HG02840 (cell line): ENCODE data around the gene PAPLN.
A peak's percentile ranks its signal among the peaks of the same experiment; 100 is the strongest.

Source experiments
- ATAC-seq: cut with Tn5 transposase; IDR thresholded peaks from one replicate; pipeline ENCODE4 v1.9.1; 2021; ENCODE audit warnings: mild to moderate bottlenecking, moderate library complexity, moderate number of reproducible peaks; ENCODE audit not compliant: unreplicated experiment, low FRiP score

Gene PAPLN

DNA sequence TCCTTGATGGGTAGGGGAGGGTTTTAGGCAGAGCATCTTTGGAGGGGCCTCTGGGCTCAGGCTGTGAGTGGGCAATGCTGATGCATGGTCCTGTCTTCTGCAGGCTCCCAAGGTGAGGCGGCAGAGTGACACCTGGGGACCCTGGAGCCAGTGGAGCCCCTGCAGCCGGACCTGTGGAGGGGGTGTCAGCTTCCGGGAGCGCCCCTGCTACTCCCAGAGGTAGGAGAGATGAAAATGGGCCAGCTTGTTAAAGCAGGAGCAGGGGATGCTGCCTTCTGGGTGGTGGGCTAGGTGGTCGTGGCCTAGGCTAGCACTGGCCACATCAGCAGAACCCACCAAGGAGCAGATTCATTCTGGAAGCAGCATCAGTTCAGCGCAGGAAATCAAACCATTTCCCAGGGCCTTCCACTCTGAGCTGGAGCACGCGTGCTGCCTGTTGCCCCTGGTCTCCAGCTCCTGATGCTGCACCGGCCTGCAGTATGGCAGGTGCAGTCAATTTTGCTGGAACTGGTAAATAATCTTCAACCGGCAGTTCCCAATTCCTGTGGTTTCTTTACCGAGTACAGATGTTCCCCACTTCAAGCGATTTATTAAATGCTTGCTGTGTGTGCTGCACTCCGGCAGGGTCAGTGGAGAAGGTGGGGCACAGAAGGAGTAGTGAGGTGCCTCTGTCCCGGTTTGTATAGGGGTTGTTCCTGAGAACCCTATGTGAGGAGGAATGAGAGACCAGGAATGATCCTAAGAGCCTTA lies 7.4 kb downstream of the PAPLN start:
- no peak for ATAC-seq

DNA sequence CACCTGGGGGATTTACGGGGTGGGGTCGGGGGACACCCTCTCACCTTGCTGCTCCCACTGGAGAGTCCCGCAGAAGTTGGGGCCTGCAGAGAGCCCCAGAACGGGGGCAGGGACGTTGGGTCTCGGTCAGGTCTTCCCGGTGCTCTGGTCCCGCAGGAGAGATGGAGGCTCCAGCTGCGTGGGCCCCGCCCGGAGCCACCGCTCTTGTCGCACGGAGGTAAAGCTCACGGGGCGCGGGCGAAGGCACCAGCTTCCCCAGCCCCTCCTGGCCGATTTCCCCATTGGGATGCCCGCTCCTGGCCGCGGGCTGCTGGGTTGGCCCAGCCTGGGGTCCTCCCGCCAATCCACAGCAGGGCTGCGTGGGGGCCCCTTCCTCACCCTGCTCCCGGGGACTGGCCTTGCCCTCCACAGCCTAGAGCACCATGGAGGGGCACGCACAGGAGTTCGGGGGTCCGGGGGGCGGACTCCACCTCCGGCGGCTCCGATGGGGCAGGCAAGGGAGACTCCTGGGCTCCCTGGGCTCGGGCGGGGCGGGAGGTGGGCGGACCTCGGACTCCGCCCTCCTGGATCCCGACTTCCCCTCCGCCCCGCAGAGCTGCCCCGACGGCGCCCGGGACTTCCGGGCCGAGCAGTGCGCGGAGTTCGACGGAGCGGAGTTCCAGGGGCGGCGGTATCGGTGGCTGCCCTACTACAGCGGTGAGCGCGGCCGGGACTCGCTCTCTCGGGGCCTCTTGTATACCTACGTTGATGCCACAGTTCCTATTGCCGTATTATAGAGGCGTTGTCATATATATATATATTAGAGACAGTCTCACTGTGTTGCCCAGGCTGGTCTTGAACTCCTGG lies 8.4 kb downstream of the PAPLN start:
- peak; percentile 56 for ATAC-seq

DNA sequence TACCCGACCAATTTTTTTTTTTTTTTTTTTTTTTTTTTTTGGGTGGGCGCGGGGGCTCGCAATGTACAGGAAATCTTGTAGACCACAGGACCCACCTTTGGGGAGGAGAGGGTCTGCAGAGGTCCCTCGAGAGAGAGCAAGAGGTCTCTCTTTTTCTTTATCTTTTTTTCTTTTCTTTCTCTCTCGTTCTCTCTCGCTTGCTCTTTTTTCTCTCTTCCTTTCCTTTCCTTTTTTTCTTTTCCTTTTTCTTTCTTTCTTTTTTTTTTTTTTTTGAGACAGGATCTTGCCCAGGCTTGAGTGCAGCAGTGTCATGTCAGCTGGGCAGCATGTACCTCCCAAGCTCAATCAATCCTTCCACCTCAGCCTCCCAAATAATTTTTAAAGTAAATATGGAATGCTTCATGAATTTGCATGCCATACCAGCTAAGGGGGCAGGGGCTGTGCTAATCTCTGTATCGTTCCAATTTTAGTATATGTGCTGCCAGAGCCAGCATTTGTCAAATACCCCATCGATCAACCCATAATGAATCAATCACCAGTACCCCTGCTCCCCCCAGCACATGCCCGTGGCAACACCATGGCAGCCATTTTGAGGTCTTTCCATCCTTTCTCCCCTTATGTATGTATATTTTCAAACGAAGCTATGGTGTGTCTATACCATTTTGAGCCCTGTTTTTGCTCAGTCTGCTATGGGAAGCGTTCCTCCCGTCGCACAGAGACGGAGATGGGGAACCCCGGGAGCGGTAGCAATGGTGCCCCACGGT lies 9.3 kb downstream of the PAPLN start:
- ATAC-seq: no peak

DNA sequence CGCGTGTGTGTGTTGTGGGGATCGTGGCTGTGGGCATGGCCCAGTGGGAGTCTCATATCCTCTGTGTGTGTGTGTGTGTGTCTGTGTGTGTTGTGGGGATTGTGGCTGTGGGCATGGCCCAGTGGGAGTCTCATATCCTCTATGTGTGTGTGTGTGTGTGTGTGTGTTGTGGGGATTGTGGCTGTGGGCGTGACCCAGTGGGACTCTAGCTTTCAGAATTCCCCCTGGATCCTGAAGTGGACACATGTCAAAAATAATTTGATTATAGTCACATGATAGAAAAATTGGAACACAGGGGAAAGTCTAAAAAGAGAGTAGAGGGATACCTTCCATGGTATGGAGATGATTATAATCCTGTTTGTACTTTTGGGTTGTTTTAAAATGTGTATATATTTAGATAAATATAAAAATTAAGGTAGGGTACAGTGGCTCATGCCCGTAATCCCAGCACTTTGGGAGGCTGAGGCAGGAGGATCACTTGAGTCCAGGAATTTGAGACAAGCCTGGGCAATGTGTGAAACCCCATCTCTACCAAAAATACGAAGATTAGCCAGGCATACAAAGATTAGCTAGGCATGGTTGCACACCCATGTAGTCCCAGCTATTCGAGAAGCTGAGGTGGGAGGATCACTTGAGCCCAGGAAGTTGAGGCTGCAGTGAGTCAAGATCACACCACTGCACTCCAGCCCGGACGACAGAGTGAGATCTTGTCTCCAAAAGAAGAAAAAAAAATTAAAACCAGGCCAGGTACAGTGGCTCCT lies 11.0 kb downstream of the PAPLN start:
- ATAC-seq: peak; percentile 39

DNA sequence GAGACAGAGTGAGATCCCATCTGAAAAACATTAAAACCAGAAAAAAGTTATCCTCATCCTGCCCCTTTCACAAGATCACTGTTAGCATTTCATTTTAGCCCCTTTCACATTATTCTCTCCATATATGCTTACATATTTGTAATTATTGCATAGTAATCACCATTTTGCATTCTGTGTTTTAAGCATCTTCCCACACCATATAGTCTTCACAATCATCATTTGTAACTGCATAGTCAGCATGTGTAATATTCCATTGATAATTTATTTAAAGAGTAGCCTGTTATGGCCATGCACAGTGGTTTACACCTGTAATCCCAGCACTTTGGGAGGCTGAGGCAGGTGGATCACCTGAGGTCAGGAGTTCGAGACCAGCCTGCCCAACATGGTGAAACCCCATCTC lies 11.8 kb downstream of the PAPLN start:
- ATAC-seq: no peak

DNA sequence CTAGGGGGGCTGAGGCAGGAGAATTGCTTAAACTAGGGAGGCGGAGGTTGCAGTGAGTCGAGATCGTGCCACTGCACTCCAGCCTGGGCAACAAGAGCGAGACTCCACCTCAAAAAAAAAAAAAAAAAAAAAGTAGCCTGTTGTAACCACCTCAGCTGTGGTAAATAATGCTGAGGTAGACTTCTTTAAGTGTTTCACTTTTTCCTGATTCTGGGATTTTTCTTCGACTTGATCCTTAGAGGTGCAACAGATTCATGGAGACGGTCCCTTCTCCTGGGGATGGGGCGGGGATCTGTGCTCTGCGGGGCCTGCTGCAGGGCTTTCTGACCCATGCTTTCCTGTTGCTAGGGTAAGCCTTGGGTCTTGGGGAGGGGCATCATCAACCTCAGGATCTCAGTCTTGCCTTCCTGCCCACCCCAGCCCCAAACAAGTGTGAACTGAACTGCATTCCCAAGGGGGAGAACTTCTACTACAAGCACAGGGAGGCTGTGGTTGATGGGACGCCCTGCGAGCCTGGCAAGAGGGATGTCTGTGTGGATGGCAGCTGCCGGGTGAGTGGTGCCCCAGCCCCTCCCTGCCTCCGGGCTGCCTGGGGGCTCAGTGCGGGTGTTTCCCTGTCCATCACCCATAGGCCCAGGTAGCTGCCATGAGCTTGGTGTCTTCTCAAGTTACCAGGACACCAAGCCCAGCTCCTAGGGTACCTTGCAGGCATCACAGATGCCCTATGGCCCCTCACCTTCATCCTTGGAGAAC lies 12.4 kb downstream of the PAPLN start:
- ATAC-seq: no peak

DNA sequence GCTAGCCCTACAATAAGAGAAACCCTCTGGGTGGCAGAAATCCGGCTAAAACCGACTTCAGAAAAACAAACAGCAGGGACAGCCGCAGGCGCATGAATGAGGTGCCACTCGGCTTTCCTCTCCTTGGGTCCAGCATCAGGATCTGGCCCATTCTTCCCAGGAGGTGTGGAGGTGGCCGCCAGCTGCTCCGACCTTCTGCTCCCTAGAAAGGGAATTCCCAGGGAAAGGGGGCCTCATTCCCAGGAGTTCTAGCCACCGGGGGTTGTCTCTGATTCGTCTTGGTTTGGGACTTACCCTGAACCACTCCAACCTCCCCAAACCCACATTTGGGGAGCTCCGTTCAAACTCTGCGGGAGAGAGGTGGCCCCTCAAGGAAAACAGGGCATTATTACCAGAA lies 13.0 kb downstream of the PAPLN start:
- no peak for ATAC-seq

DNA sequence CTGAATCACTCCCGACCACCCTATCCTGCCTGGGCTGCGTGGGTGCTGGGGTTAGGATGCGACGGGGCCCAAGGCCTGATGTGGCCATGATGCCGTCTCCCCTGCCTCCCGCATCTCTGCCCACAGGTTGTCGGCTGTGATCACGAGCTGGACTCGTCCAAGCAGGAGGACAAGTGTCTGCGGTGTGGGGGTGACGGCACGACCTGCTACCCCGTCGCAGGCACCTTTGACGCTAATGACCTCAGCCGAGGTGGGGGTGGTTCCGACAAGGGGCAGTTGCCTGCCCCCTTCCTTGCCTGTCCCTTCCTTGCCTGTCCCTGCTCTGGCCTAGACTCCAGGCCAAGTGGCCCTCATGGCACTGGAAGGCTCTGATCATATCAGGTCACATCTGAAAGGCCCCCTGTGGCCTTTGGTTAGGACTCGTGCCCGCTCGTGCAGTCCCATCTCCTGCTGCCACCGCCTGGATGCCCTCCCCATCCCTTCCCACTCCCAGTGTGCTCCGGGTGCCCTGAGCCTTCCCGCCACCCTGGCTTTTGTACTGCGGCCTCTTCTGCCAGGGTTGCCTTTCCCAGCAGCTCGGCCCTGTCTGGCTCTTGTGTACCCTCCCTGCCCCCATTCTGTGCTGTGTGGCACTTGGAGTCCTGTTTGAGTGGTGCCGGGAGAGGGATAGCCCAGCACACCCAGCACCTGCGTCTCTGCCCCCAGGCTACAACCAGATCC lies 13.6 kb downstream of the PAPLN start:
- ATAC-seq: no peak

DNA sequence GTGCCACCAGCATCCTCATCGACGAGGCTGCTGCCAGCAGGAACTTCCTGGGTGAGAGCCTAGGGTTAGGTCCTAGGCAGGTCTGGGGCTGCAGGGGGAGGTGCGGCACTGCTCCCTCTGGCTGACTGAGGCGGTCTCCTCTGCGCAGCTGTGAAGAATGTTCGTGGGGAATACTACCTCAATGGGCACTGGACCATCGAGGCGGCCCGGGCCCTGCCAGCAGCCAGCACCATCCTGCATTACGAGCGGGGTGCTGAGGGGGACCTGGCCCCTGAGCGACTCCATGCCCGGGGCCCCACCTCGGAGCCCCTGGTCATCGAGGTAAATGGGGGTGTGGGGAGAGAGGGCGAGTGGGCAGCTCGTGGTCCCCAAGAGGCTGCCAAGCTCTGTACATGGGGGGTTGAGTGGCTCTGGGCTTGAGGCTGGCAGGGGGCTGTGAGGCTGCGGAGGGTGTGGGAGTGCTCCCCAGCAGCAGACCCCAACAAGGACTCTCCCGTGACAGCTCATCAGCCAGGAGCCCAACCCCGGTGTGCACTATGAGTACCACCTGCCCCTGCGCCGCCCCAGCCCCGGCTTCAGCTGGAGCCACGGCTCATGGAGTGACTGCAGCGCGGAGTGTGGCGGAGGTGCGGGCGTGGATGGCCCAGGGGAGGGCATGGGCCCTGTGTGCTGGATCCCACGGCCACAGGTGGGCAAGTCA lies 14.4 kb downstream of the PAPLN start:
- no peak for ATAC-seq

DNA sequence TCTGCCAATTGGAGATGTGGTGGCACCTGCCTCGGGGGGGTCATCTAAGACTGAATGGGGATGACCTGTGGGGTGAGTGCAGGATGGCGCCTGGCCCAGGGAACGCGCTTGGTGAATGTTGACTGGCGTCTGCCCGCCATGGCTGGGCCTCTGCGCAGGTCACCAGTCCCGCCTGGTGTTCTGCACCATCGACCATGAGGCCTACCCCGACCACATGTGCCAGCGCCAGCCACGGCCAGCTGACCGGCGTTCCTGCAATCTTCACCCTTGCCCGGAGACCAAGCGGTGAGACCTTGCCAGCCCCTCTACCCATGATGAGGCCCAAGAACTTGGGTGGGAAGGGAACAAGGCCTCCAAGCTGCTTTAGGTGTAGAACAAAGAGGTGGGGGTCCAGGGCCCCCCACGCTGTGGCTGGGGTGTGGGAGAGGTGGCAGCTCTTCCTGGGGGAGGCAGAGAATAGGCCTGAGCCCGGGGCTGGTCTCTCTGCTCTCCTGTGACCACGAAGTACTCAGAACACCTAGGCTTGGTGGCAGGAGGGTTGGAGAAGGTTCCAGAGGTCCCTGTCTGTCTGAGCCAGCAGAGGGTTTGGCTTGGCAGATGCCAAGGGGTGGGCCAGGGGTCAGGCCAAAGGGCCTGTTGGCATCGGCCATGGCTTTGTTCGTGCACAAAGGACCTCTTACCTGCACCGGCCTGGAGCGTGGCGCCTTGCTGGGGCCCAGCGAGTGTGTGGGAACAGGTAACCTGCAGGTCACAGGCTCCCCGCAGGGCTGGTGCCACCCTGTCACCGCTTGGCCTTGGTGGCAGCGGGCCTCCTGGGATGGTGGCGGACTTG lies 15.4 kb downstream of the PAPLN start:
- no peak for ATAC-seq

DNA sequence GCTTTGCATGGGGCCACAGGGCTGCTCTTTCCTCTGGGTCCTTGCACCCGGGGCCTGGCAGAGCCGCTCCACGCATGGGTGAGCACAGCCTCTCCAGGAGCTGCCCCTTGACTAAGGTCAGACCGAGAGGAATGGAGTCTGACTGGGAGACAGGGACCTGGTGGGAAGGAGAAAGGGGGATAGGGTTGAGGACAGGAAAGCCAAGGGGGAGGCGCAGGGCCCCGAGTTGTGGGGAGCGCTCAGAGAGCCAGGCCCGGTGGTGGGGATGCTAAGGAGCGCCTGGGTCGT lies 16.0 kb downstream of the PAPLN start:
- no peak for ATAC-seq

DNA sequence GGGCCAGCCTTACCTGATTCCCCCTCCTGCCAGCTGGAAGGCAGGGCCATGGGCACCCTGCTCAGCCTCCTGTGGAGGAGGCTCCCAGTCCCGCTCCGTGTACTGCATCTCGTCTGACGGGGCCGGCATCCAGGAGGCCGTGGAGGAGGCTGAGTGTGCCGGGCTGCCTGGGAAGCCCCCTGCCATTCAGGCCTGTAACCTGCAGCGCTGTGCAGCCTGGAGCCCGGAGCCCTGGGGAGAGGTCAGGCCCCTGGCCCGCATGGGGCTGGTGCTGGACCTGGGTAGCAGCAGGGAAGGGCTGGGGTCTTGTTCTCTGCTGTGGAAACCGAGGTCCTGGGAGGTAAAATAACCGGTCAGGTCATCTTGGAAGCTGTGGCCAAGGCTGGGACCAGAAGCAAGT lies 16.4 kb downstream of the PAPLN start:
- no peak for ATAC-seq

DNA sequence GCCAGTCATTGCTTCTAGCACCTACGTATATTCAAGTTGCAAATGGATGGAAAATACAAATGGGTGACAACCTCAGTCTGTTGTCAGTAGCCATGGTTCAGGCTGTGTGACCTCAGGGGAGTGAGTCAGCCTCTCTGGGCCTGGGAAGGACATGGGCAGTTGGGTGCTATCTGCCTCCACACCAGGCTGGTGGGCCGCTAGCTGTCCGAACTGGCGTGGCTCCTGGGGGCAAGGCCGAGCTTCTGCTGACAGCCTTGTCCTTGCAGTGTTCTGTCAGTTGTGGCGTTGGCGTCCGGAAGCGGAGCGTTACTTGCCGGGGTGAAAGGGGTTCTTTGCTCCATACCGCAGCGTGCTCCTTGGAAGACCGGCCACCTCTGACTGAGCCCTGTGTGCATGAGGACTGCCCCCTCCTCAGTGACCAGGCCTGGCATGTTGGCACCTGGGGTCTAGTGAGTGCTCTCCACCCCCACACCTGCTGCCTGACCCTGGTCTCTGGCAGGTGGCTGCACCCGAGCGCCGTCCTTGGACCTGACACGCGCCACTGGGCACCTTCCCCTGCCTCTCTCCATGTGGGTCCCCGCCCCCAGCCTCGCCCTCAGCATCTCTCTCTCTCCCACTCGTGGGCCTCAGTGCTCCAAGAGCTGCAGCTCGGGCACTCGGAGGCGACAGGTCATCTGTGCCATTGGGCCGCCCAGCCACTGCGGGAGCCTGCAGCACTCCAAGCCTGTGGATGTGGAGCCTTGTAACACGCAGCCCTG lies 17.1 kb downstream of the PAPLN start:
- no peak for ATAC-seq

DNA sequence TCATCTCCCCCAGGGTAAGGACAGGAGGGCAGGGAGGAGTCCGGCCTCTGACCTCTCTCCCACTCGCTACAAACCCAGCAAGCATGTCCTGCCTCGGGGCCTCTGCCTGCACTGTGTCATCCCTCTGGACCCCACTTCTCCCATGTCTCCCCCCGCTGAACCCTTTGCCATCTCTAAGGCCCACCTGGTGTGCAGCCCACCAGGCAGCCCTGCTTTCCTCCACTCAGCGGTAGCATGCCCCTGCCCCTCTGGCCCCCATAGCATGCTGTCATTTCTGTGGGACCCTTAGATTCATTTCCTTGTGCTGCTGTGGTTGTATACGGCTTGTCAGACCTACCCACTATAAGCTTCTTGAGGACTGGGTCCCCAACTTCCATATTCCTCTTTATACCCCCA lies 17.7 kb downstream of the PAPLN start:
- ATAC-seq: no peak

DNA sequence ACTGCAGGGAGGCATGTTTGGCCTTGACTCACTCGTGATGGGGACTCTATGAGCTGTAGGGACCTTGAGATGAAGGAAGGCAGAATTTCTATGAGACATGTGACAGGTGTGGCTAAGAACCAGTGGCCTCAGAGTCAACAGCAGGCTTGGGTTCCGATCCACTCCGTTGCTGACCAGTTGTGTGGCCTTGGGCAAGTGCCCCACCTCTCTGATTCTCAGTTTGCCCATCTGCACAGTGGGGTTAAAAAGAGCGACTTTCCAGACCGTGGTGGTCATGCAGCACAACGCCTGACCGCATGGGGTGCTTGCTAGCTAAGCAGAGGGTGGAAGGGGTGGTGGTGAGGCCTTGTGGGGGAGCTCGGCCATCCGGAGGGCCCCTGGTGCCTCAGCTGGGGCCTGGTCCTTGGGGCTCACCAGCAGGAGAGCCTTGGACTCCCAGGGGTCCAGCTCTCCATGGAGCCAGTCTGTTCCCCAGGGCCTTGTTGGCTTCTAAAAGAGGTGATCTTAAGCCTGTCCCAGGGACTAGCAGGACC lies 18.5 kb downstream of the PAPLN start:
- ATAC-seq: no peak

DNA sequence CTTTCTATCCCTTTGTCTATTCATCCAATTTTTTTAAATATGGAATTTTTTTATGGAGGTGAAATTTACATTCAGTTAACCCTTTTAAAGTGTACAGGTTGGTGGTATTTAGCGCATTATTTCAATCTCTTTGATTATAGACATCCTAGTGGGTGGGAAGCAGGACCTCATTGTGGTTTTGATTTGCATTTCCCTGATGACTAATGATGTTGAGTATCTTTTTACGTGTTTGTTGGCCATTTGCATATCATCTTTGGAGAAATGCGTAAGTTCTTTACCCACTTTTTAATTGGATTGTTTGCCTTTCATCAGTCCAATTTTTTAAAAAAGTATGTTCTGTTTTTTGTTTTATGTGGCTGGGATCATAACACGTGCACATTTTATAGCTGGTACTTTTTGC lies 20.8 kb downstream of the PAPLN start:
- no peak for ATAC-seq
